Mesendoderm (in vitro differentiated cells): Measurements from ENCODE around the gene YIPF3.
"Not testable (repeated sequence)": the region's sequence is repeated elsewhere in the genome, so short reads cannot be mapped to it uniquely, and the experiment has no call there.

ENCODE experiments used
- DNase-seq: peaks from one replicate; pipeline ENCODE4 v3.0.0; 2013
- H2AK5ac ChIP-seq: 2 replicates; pipeline ENCODE4 v1.6.1; 2013; ENCODE audit warnings: low read length, inconsistent platforms
- H2BK120ac ChIP-seq: 2 replicates; pipeline ENCODE4 v1.6.1; 2013; ENCODE audit warnings: low read depth, mild to moderate bottlenecking, low read length, moderate library complexity, mixed read lengths
- H2BK15ac ChIP-seq: replicated peaks from 2 replicates; pipeline ENCODE4 v1.6.1; 2013; ENCODE audit warnings: low read depth, mild to moderate bottlenecking, moderate library complexity
- H2BK5ac ChIP-seq: 2 replicates; pipeline ENCODE4 v1.6.1; 2013; ENCODE audit warnings: low read length, inconsistent platforms
- H3K18ac ChIP-seq: 2 replicates; pipeline ENCODE4 v1.6.1; 2013; ENCODE audit warnings: mild to moderate bottlenecking, low read length, mixed read lengths
- H3K23ac ChIP-seq: one replicate; pipeline ENCODE4 v1.6.1; 2013; ENCODE audit warnings: low read length
- H3K27ac ChIP-seq: 2 replicates; pipeline ENCODE4 v1.5.1; 2013; ENCODE audit warnings: low read depth, mild to moderate bottlenecking, inconsistent platforms, low read length, moderate library complexity
- H3K27me3 ChIP-seq: 2 replicates; pipeline ENCODE4 v1.6.1; 2013; ENCODE audit warnings: low read length, control low read depth, mild to moderate bottlenecking, inconsistent platforms; ENCODE audit not compliant: insufficient read depth, poor library complexity
- H3K36me3 ChIP-seq: 2 replicates; pipeline ENCODE4 v1.6.1; 2013; ENCODE audit warnings: low read length, inconsistent platforms; ENCODE audit not compliant: control insufficient read depth, insufficient read depth
- H3K4ac ChIP-seq: one replicate; pipeline ENCODE4 v1.6.1; 2013; ENCODE audit warnings: low read depth, mild to moderate bottlenecking, low read length, moderate library complexity
- H3K4me1 ChIP-seq: 2 replicates; pipeline ENCODE4 v1.6.1; 2013; ENCODE audit warnings: low read depth, low read length, inconsistent platforms; ENCODE audit not compliant: control insufficient read depth
- H3K4me2 ChIP-seq: 2 replicates; pipeline ENCODE4 v1.6.1; 2013; ENCODE audit warnings: low read length
- H3K4me3 ChIP-seq: 2 replicates; pipeline ENCODE4 v1.5.1; 2013; ENCODE audit warnings: mild to moderate bottlenecking, low read length
- H3K56ac ChIP-seq: one replicate; pipeline ENCODE4 v1.6.1; 2013; ENCODE audit warnings: low read length
- H3K79me1 ChIP-seq: 2 replicates; pipeline ENCODE4 v1.6.1; 2013; ENCODE audit warnings: low read length, inconsistent platforms
- H3K79me2 ChIP-seq: 2 replicates; pipeline ENCODE4 v1.6.1; 2013; ENCODE audit warnings: mild to moderate bottlenecking, low read length; ENCODE audit not compliant: control insufficient read depth, insufficient read depth
- H3K9ac ChIP-seq: 2 replicates; pipeline ENCODE4 v1.6.1; 2013; ENCODE audit warnings: low read length, inconsistent platforms
- H4K5ac ChIP-seq: one replicate; pipeline ENCODE4 v1.6.1; 2013; ENCODE audit warnings: low read length
- H4K8ac ChIP-seq: one replicate; pipeline ENCODE4 v1.6.1; 2013; ENCODE audit warnings: low read depth, mild to moderate bottlenecking, control low read depth, low read length, moderate library complexity
- WGBS: extraction: QIAGEN DNeasy Blood & Tissue Kit; methylation state at CpG from one replicate; pipeline ENCODE4 v1.1.7; 2013; ENCODE audit warnings: low lambda C conversion rate, missing lambda C conversion rate; ENCODE audit not compliant: insufficient coverage; ENCODE audit errors: extremely low coverage; 5-methylcytosine and 5-hydroxymethylcytosine counted together

YIPF3 gene

DNA sequence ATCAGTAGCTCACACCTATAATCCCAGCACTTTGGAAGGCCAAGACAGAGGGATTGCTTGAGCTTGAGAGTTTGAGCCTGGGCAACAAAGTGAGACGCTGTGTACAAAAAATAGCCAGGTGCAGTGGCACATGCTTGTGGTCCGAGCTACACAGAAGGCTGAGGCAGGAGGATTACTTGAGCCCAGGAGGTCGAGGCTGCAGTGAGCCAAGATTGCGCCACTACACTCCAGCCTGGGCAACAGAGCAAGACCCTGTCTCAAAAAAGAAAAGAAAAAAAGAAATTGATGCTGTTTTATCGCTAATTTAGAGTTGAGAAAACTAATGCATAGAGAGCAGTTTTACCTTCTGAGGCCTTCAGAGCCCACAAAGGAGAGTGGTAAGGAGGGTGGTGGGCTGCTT is 18.4 kb downstream of the YIPF3 start:
- not testable (repeated sequence) for H3K27me3 ChIP-seq, H3K36me3 ChIP-seq, H3K23ac ChIP-seq, H3K79me2 ChIP-seq, H2BK5ac ChIP-seq, H3K4me2 ChIP-seq, H4K5ac ChIP-seq, DNase-seq, H3K4ac ChIP-seq, H3K27ac ChIP-seq, H3K18ac ChIP-seq, H3K56ac ChIP-seq, H3K9ac ChIP-seq, H2AK5ac ChIP-seq, H2BK15ac ChIP-seq, H4K8ac ChIP-seq, H3K4me1 ChIP-seq, H3K4me3 ChIP-seq, H2BK120ac ChIP-seq
- WGBS: no CpG with 5 or more reads among the region's 5 CpGs
- peaks cover 18% of the 10 kb centered on the region for H3K79me1 ChIP-seq

DNA sequence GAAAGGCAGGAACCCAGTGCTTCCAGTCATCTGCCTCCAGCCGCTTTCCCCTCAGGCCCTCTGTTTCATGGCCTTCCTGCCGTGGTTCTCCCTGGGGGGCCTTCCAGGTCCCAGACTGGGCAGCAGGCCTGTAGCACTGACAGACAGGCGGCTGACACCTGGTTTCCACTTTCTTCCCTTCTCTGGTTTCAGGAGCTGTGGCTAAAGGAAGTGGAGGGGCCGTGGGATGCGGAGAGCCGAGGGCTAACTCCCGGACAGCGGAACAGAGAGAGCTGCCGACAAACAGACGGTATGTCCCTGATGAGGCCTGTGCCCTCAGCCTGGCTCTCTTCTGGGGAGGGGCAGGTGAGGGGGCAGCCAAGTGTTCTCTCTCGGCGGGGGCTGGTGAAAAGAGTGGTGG is 19.0 kb downstream of the YIPF3 start:
- no CpG with 5 or more reads among the region's 12 CpGs for WGBS
- no peaks in the 10 kb centered on the region for H3K27me3 ChIP-seq
- no peak for DNase-seq
- H4K8ac ChIP-seq: no peak overlapping the region
- no peak overlapping the region for H3K9ac ChIP-seq
- H3K4ac ChIP-seq: no peak overlapping the region
- H3K4me3 ChIP-seq: no peak overlapping the region
- no peak overlapping the region for H4K5ac ChIP-seq
- no peak overlapping the region for H2BK15ac ChIP-seq
- H3K27ac ChIP-seq: no peak overlapping the region
- H3K36me3 ChIP-seq: peaks cover 2% of the 10 kb centered on the region
- no peak overlapping the region for H3K4me2 ChIP-seq
- H2BK120ac ChIP-seq: no peak overlapping the region
- H3K4me1 ChIP-seq: peaks cover 7% of the 10 kb centered on the region
- H2BK5ac ChIP-seq: no peak overlapping the region
- peaks cover 21% of the 10 kb centered on the region for H3K79me1 ChIP-seq
- no peak overlapping the region for H2AK5ac ChIP-seq
- peak overlapping the region; percentile 15 for H3K56ac ChIP-seq
- no peak overlapping the region for H3K23ac ChIP-seq
- peaks cover 10% of the 10 kb centered on the region for H3K79me2 ChIP-seq
- no peak overlapping the region for H3K18ac ChIP-seq

DNA sequence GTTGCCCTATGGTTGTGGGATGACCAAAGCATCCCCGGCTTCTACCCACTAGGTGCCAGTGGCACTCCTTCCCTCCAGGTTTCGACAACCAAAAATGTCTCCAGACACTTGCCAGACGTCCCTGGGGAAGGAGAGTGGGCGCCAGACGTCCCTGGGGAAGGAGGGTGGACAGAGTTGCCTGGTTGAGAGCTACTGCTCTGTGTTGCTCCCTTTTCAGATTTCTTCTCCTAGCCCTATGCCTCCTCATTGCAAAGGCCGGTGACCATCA is 19.7 kb downstream of the YIPF3 start:
- Histone ChIP-seq H3K4ac (no peak overlapping the region), H2AK5ac (no peak overlapping the region), H2BK120ac (no peak overlapping the region), H2BK5ac (no peak overlapping the region), H3K27ac (no peak overlapping the region), H4K5ac (no peak overlapping the region), H3K79me1 (peaks cover 23% of the 10 kb centered on the region), H3K9ac (no peak overlapping the region), H3K79me2 (peaks cover 12% of the 10 kb centered on the region), H3K56ac (no peak overlapping the region), H3K23ac (no peak overlapping the region), H4K8ac (no peak overlapping the region), H3K4me3 (no peak overlapping the region), H3K36me3 (peaks cover 2% of the 10 kb centered on the region), H3K27me3 (no peaks in the 10 kb centered on the region), H3K4me2 (no peak overlapping the region), H3K4me1 (peaks cover 7% of the 10 kb centered on the region), H3K18ac (no peak overlapping the region), H2BK15ac (no peak overlapping the region)
- no CpG with 5 or more reads among the region's 6 CpGs for WGBS
- DNase-seq: no peak

DNA sequence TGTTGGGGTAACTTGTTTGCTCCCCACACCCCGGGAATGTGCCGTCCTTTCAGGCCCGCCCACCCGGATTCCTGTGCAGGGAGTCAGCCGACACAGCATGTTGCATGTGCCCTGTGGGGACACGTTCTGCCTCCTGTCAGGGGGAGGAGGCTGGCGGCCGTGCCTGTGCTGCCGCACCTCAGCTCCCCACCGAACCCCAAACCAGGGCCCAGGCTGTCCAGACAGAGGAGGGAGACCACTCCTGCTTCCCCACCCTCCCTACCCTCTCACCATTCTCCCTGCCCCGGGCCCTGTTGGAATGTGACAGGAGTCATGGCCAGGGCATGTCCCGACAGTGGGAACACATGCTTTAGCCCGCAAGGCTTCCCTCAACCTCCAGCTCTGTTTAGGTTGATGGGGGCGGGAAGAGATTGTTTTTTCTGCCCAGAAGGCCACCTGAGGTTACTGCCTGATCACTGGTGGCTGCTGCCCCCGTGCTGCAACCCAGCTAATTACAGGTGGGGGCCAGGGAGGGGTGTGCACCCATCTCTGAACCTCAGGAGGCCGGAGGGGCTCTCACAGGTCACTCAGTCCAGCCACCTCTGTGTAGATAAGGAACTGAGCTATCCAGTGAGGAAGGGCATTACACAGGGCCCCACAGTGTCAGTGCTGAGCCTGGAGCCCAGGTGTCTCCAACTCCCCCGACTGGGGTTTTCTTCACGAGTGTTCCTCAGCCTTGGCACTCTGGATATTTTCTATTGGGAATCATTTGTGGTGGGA is 20.2 kb downstream of the YIPF3 start:
- no peak overlapping the region for H3K23ac ChIP-seq
- no CpG with 5 or more reads among the region's 18 CpGs for WGBS
- DNase-seq: peak; percentile 91
- H4K5ac ChIP-seq: no peak overlapping the region
- no peak overlapping the region for H4K8ac ChIP-seq
- H2BK120ac ChIP-seq: no peak overlapping the region
- H3K4me2 ChIP-seq: no peak overlapping the region
- H3K4ac ChIP-seq: no peak overlapping the region
- no peak overlapping the region for H3K4me3 ChIP-seq
- H2BK15ac ChIP-seq: no peak overlapping the region
- H3K27ac ChIP-seq: no peak overlapping the region
- H3K79me2 ChIP-seq: peaks cover 14% of the 10 kb centered on the region
- H3K56ac ChIP-seq: peak overlapping the region; percentile 18
- H2BK5ac ChIP-seq: no peak overlapping the region
- no peak overlapping the region for H2AK5ac ChIP-seq
- H3K9ac ChIP-seq: no peak overlapping the region
- peaks cover 25% of the 10 kb centered on the region for H3K79me1 ChIP-seq
- peaks cover 2% of the 10 kb centered on the region for H3K36me3 ChIP-seq
- H3K27me3 ChIP-seq: no peaks in the 10 kb centered on the region
- peak overlapping the region; percentile 13 for H3K18ac ChIP-seq
- H3K4me1 ChIP-seq: peaks cover 7% of the 10 kb centered on the region

DNA sequence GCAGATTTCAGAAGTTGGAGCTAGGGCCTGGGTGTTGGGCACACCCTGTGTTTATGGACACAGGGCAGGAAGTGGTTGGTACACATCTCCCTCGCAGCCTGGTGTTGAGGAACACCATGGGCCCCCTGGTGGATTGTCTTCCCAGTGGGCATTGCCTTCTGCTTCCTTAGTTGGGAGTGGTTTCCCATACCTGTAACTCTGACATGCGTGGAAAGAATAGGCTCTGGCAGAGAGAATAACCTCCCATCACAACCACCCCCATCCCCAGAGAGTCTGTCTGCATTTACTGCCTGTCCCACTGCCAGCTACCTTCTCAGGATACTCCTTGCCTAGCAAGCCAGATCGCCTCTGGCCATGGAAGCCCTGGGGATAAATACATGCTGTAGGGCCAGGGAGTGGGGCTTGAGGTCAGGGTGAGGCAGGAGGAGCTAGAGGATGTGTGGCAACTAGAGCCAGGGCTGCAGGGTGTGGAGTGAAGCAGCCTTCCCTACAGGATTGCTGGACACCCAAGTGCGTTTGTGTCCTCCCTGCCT is 21.3 kb downstream of the YIPF3 start:
- peaks cover 25% of the 10 kb centered on the region for H3K79me1 ChIP-seq
- no peak overlapping the region for H3K18ac ChIP-seq
- no peak overlapping the region for H2BK15ac ChIP-seq
- no peak overlapping the region for H2BK120ac ChIP-seq
- no peak overlapping the region for H4K5ac ChIP-seq
- DNase-seq: no peak
- H3K36me3 ChIP-seq: no peaks in the 10 kb centered on the region
- no peak overlapping the region for H3K56ac ChIP-seq
- no peak overlapping the region for H4K8ac ChIP-seq
- H3K9ac ChIP-seq: no peak overlapping the region
- H3K4me1 ChIP-seq: peaks cover 7% of the 10 kb centered on the region
- no peak overlapping the region for H2BK5ac ChIP-seq
- no CpG with 5 or more reads among the region's 4 CpGs for WGBS
- H3K27ac ChIP-seq: no peak overlapping the region
- H3K23ac ChIP-seq: no peak overlapping the region
- H3K4me3 ChIP-seq: no peak overlapping the region
- no peak overlapping the region for H2AK5ac ChIP-seq
- peaks cover 17% of the 10 kb centered on the region for H3K79me2 ChIP-seq
- no peak overlapping the region for H3K4ac ChIP-seq
- no peaks in the 10 kb centered on the region for H3K27me3 ChIP-seq
- no peak overlapping the region for H3K4me2 ChIP-seq

DNA sequence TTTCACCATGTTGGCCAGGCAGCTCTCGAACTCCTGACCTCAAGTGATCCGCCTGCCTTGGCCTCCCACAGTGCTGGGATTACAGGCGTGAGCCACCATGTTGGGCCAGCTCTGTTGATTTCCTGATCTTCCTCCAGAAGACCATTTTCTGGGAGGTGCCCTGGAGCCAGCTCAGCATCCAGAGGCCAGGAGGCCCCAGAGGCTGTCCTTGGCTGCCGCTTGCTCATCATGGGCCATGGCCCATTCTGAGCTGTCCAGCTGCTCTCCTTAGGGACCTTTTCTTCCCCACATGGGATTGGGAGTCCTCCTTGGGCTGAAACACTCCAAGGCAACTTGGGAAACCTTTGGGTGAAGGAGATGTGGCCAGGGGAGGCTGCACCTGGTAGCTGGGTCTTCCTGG is 22.0 kb downstream of the YIPF3 start:
- no peak overlapping the region for H3K9ac ChIP-seq
- no peak overlapping the region for H4K5ac ChIP-seq
- peaks cover 7% of the 10 kb centered on the region for H3K4me1 ChIP-seq
- H3K79me1 ChIP-seq: peaks cover 28% of the 10 kb centered on the region
- no peak overlapping the region for H2BK5ac ChIP-seq
- WGBS: no CpG with 5 or more reads among the region's 4 CpGs
- H2BK120ac ChIP-seq: no peak overlapping the region
- no peak overlapping the region for H3K4ac ChIP-seq
- H3K18ac ChIP-seq: no peak overlapping the region
- no peak overlapping the region for H3K4me3 ChIP-seq
- H2AK5ac ChIP-seq: no peak overlapping the region
- H4K8ac ChIP-seq: no peak overlapping the region
- H3K79me2 ChIP-seq: peaks cover 19% of the 10 kb centered on the region
- no peak overlapping the region for H3K56ac ChIP-seq
- no peak overlapping the region for H2BK15ac ChIP-seq
- no peak overlapping the region for H3K23ac ChIP-seq
- no peaks in the 10 kb centered on the region for H3K36me3 ChIP-seq
- no peak overlapping the region for H3K4me2 ChIP-seq
- no peak for DNase-seq
- no peak overlapping the region for H3K27ac ChIP-seq
- no peaks in the 10 kb centered on the region for H3K27me3 ChIP-seq
